WTC11 (cell line): ENCODE data around the gene MAP6. TPM values are rescaled to one million over a fixed set of nuclear protein-coding genes. Genes with fewer than 3 reads are reported as not detected.

Experiments
- ATAC-seq: fragments of 200-7000 bp; cut with Tn5 transposase; 2 replicates; pipeline ENCODE4 v1.10.0; 2021; ENCODE audit warnings: mild to moderate bottlenecking, moderate library complexity
- CTCF ChIA-PET: fragments of 300-600 bp; sonication (Branson Sonifier 250); formaldehyde crosslinking; loops from one replicate; lab custom pipeline; 2021; ENCODE audit warnings: antibody characterized with exemption; lab: Charles Lee
- POLR2A ChIA-PET: fragments of 350-600 bp; sonication (Branson Sonifier 250); formaldehyde crosslinking; loops from one replicate; lab custom pipeline; 2021; ENCODE audit warnings: antibody characterized with exemption; lab: Charles Lee
- DNase-seq: peaks from one replicate; pipeline ENCODE4 v3.0.0; 2021; ENCODE audit warnings: low spot score
- H3K27ac Mint-ChIP-seq: 2 replicates; pipeline ENCODE4 v1.8.0; 2021; ENCODE audit warnings: mixed read lengths
- H3K27me3 Mint-ChIP-seq: 2 replicates; pipeline ENCODE4 v1.8.0; 2021; ENCODE audit warnings: low read depth, mild to moderate bottlenecking, moderate library complexity, mixed read lengths
- H3K36me3 Mint-ChIP-seq: 2 replicates; pipeline ENCODE4 v1.8.0; 2021; ENCODE audit warnings: mixed read lengths
- H3K4me1 Mint-ChIP-seq: 2 replicates; pipeline ENCODE4 v1.8.0; 2022; ENCODE audit warnings: mixed read lengths
- H3K4me3 Mint-ChIP-seq: 2 replicates; pipeline ENCODE4 v1.8.0; 2021; ENCODE audit warnings: mild to moderate bottlenecking, moderate library complexity, mixed read lengths
- H3K9me3 Mint-ChIP-seq: 2 replicates; pipeline ENCODE4 v1.8.0; 2021; ENCODE audit warnings: mixed read lengths
- ERG ChIP-seq: fragments of 250-450 bp; sonication (Bioruptor Pico); IDR thresholded peaks from 2 replicates; pipeline ENCODE4 v1.8.0; 2021; ENCODE audit warnings: mild to moderate bottlenecking
- GABPB1 ChIP-seq: sonication (generic); formaldehyde crosslinking; IDR thresholded peaks from 2 replicates; pipeline ENCODE4 v1.8.1; 2023; ENCODE audit warnings: mild to moderate bottlenecking, missing genetic modification reagents
- HMGA2 ChIP-seq: fragments of 250-450 bp; sonication (Bioruptor Pico); IDR thresholded peaks from 2 replicates; pipeline ENCODE4 v1.4.0; 2021; ENCODE audit warnings: mild to moderate bottlenecking, moderate library complexity
- IRF1 ChIP-seq: sonication (generic); formaldehyde crosslinking; IDR thresholded peaks from 2 replicates; pipeline ENCODE4 v1.8.0; 2023; ENCODE audit warnings: missing genetic modification reagents
- NFE2L1 ChIP-seq: sonication (generic); formaldehyde crosslinking; IDR thresholded peaks from 2 replicates; pipeline ENCODE4 v1.8.1; 2023; ENCODE audit warnings: missing genetic modification reagents
- NFYB ChIP-seq: sonication (generic); formaldehyde crosslinking; conservative IDR thresholded peaks from 2 replicates; pipeline ENCODE4 v1.8.0; 2022; ENCODE audit warnings: low read depth, missing genetic modification reagents
- NR1H2 ChIP-seq: sonication (generic); formaldehyde crosslinking; IDR thresholded peaks from 2 replicates; pipeline ENCODE4 v1.9.0; 2021; ENCODE audit warnings: mild to moderate bottlenecking, moderate library complexity, missing genetic modification reagents
- PRRX2 ChIP-seq: fragments of 250-450 bp; sonication (Bioruptor Pico); IDR thresholded peaks from 2 replicates; pipeline ENCODE4 v1.8.0; 2021; ENCODE audit warnings: mild to moderate bottlenecking
- RORB ChIP-seq: fragments of 250-450 bp; sonication (Bioruptor Pico); IDR thresholded peaks from 2 replicates; pipeline ENCODE4 v1.9.0; 2021; ENCODE audit warnings: mild to moderate bottlenecking
- TEAD4 ChIP-seq: sonication (generic); formaldehyde crosslinking; IDR thresholded peaks from 2 replicates; pipeline ENCODE4 v1.8.0; 2022; ENCODE audit warnings: mild to moderate bottlenecking, missing genetic modification reagents
- ZNF121 ChIP-seq: sonication (generic); formaldehyde crosslinking; IDR thresholded peaks from 2 replicates; pipeline ENCODE4 v1.8.0; 2023; ENCODE audit warnings: missing genetic modification reagents
- ZNF138 ChIP-seq: sonication (generic); formaldehyde crosslinking; conservative IDR thresholded peaks from 2 replicates; pipeline ENCODE4 v1.8.1; 2022; ENCODE audit warnings: mild to moderate bottlenecking, moderate library complexity, missing genetic modification reagents
- ZNF263 ChIP-seq: sonication (generic); formaldehyde crosslinking; IDR thresholded peaks from 2 replicates; pipeline ENCODE4 v1.8.1; 2022; ENCODE audit warnings: low read depth, mild to moderate bottlenecking, moderate library complexity, missing genetic modification reagents
- ZNF281 ChIP-seq: sonication (generic); formaldehyde crosslinking; IDR thresholded peaks from 2 replicates; pipeline ENCODE4 v1.8.0; 2023; ENCODE audit warnings: mild to moderate bottlenecking, missing genetic modification reagents
- ZNF396 ChIP-seq: fragments of 250-450 bp; sonication (Bioruptor Pico); IDR thresholded peaks from 2 replicates; pipeline ENCODE4 v1.8.0; 2021; ENCODE audit warnings: mild to moderate bottlenecking, moderate library complexity, borderline replicate concordance
- ZNF423 ChIP-seq: fragments of 250-450 bp; sonication (Bioruptor Pico); IDR thresholded peaks from 2 replicates; pipeline ENCODE4 v2.1.2; 2022; ENCODE audit warnings: mild to moderate bottlenecking, moderate library complexity
- ZSCAN18 ChIP-seq: fragments of 250-450 bp; sonication (Bioruptor Pico); IDR thresholded peaks from 2 replicates; pipeline ENCODE4 v2.1.2; 2022; ENCODE audit warnings: mild to moderate bottlenecking, moderate library complexity
- total RNA-seq: library from RNA; stranded (reverse); gene quantifications from 3 replicates; pipeline ENCODE4 v1.2.3, GENCODE V29; 2021
- TF ChIP-seq, protein P1 (sequence below): fragments of 250-450 bp; sonication (Bioruptor Pico); IDR thresholded peaks from 2 replicates; pipeline ENCODE4 v1.9.0; 2021; ENCODE audit warnings: moderate library complexity, mild to moderate bottlenecking, inconsistent platforms, borderline replicate concordance
- TF ChIP-seq, protein P2 (sequence below): fragments of 250-450 bp; sonication (Bioruptor Pico); conservative IDR thresholded peaks from 2 replicates; pipeline ENCODE4 v1.9.0; 2021; ENCODE audit warnings: mild to moderate bottlenecking

The MAP6 gene
- total RNA-seq, 1 experiment from 2014 or later = 0.90 TPM

DNA sequence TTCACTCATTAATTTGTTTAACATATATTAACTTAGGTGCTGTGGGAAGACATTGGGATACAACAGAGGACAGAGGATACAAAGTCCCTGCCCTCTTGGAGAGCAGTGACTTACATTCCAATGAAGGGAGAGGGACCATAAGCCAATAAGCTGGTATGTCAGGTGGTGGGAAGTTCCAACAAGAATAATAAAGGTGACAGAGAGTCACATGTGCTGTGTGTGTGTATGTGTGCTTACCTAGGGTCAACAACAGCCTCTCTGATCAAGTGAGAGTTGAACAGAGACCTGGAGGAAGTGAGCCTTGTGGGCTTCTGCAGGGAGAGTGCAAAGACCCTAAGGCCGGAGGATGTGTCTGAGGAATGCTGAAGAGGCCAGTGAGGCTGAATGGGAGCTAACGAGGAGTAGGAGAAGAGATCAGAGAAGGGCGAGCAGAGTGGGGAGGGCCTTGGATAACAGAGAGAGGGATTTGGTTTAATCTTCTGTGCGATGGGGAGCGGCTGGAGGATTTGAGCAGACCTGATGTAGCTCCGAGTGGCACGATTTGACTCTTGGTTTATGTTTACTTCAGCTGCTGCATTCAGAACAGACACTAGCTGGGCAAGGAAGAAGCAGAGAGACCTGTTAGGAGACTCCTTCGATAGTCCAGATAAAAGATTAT, 35.3 kb downstream of the MAP6 start:
- Mint-ChIP-seq H3K27ac (no peak overlapping the region), H3K27me3 (no peaks in the 10 kb centered on the region)

GRCh38 chr11:75632962-75633361, 35.9 kb downstream of the MAP6 start:
- Mint-ChIP-seq H3K27ac (no peak overlapping the region), H3K9me3 (no peaks in the 10 kb centered on the region), H3K4me1 (peaks cover 23% of the 10 kb centered on the region), H3K27me3 (no peaks in the 10 kb centered on the region), H3K4me3 (no peak overlapping the region), H3K36me3 (no peaks in the 10 kb centered on the region)
- no peak for ATAC-seq
- CTCF ChIA-PET = interaction anchor here (1.2 to 2.0 kb wide), 4 partner anchors 30 to 73 kb away, joined by 3 to 12 read pairs (median 4); no protein-coding TSS in a partner anchor
- POLR2A ChIA-PET = no interaction called here
- DNase-seq = no peak
- TF ChIP-seq, protein P1, sequence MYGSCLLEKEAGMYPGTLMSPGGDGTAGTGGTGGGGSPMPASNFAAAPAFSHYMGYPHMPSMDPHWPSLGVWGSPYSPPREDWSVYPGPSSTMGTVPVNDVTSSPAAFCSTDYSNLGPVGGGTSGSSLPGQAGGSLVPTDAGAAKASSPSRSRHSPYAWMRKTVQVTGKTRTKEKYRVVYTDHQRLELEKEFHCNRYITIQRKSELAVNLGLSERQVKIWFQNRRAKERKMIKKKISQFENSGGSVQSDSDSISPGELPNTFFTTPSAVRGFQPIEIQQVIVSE = no peak
- no peak for TF ChIP-seq ZSCAN18 (CRISPR knock-in tag)
- TF ChIP-seq GABPB1 = no peak
- TF ChIP-seq PRRX2 (CRISPR knock-in tag) = no peak
- TF ChIP-seq IRF1 (CRISPR knock-in tag) = no peak
- TF ChIP-seq NFE2L1 (CRISPR knock-in tag) = no peak
- TF ChIP-seq ZNF138 (CRISPR knock-in tag) = no peak
- TF ChIP-seq RORB (CRISPR knock-in tag) = no peak
- no peak for TF ChIP-seq ERG (CRISPR knock-in tag)
- TF ChIP-seq ZNF121 = no peak
- no peak for TF ChIP-seq ZNF423 (CRISPR knock-in tag)
- no peak for TF ChIP-seq TEAD4 (CRISPR knock-in tag)
- no peak for TF ChIP-seq ZNF263 (CRISPR knock-in tag)
- no peak for TF ChIP-seq HMGA2

More for the DNA sequence above, 35.3 kb downstream of the MAP6 start:
- Mint-ChIP-seq H3K9me3 (no peaks in the 10 kb centered on the region), H3K4me3 (no peak overlapping the region), H3K36me3 (no peaks in the 10 kb centered on the region), H3K4me1 (peaks cover 20% of the 10 kb centered on the region)
- ChIA-PET POLR2A (interaction anchor here (0.7 kb wide), 1 partner anchor 1846 kb away, joined by 3 read pairs; no protein-coding TSS in a partner anchor), CTCF (interaction anchor here (1.2 to 2.0 kb wide), 4 partner anchors 31 to 73 kb away, joined by 3 to 12 read pairs (median 4); no protein-coding TSS in a partner anchor)
- DNase-seq = no peak
- ATAC-seq = peak; percentile 67
- TF ChIP-seq NR1H2 (no peak), ZNF396 (CRISPR knock-in tag) (no peak), GABPB1 (no peak), ZNF281 (no peak), NFYB (CRISPR knock-in tag) (no peak)
- TF ChIP-seq, protein P1 = no peak
- TF ChIP-seq, protein P2, sequence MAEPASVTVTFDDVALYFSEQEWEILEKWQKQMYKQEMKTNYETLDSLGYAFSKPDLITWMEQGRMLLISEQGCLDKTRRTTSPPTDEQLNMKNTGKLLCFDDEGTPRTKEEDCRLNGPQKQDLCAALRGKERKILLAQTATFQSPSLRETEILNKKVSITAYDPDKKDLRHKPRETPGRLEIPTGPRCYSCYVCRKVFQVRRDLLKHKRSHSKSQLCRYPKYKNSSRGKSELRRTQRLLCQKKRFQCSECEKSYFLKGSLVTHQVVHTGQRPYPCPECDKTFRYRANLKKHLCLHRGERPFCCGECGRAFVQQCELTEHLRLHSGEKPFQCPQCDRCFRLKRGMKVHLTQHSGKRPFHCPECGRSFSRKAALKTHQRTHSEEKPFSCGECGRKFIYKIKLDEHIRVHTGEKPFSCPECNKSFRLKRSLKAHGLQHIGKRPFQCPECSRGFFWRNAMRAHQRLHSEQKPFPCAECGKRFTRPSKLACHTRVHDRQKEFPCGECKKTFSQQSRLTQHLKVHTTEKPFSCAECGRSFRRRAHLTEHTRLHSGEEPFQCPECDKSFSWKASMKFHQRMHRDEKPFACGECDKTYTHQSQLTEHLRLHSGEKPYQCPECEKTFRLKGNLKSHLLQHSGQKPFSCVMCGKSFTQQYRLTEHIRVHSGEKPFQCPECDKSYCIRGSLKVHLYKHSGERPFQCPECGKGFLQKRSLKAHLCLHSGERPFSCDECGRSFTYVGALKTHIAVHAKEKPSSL (CRISPR knock-in tag) = no peak
